ENCODE data around the gene INF2. TPM values are rescaled to one million over a fixed set of nuclear protein-coding genes. Genes with fewer than 3 reads are reported as not detected.

The INF2 gene
- total RNA-seq, 1 donor from 2014 or later = 126 TPM

DNA sequence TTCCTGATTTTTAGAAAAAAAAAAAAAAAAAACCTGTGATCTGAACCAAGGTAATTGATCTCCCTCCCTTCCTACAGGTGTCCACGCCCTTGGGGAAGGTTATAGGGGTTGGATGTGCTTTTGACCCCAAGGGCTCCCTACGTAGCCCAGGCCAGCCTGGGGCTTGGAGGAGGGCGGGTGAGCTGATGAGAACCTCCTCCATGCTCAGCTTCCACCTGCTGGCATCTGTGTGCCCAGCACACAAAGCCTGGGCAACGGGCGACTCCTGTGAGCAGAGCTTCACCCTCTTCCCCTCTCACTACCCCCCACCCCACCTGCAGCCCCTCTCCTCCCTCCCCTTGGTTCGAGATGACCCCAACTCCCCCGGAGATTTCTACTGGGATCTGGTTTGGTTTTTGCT is 25.3 kb upstream of the INF2 start:
- Histone ChIP-seq H3K4me2 (ENCODE audit: low read length) (no peak overlapping the region), H3K27ac (ENCODE audit: low read depth, low read length) (no peak overlapping the region), H3K4me1 (ENCODE audit: insufficient read depth, low read length) (peaks cover 14% of the 10 kb centered on the region), H3K9ac (ENCODE audit: low read length) (no peak overlapping the region), H3K9me3 (ENCODE audit: insufficient read depth, low read depth, low read length) (no peaks in the 10 kb centered on the region), H3K36me3 (ENCODE audit: insufficient read depth, low read length) (no peaks in the 10 kb centered on the region), H3K79me2 (ENCODE audit: insufficient read depth, low read length) (no peaks in the 10 kb centered on the region), H2AFZ (ENCODE audit: low read depth, low read length) (no peak overlapping the region), H3K4me3 (ENCODE audit: insufficient read depth, low read depth, low read length) (no peak overlapping the region), H3K27me3 (ENCODE audit: insufficient read depth, low read length) (peaks cover 3% of the 10 kb centered on the region), H4K20me1 (ENCODE audit: insufficient read depth, low read length) (no peaks in the 10 kb centered on the region)
- no peaks in the 10 kb centered on the region for H3K27me3 Mint-ChIP-seq (ENCODE audit: low read depth, unreplicated experiment)
- TF ChIP-seq, protein P1, sequence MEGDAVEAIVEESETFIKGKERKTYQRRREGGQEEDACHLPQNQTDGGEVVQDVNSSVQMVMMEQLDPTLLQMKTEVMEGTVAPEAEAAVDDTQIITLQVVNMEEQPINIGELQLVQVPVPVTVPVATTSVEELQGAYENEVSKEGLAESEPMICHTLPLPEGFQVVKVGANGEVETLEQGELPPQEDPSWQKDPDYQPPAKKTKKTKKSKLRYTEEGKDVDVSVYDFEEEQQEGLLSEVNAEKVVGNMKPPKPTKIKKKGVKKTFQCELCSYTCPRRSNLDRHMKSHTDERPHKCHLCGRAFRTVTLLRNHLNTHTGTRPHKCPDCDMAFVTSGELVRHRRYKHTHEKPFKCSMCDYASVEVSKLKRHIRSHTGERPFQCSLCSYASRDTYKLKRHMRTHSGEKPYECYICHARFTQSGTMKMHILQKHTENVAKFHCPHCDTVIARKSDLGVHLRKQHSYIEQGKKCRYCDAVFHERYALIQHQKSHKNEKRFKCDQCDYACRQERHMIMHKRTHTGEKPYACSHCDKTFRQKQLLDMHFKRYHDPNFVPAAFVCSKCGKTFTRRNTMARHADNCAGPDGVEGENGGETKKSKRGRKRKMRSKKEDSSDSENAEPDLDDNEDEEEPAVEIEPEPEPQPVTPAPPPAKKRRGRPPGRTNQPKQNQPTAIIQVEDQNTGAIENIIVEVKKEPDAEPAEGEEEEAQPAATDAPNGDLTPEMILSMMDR (IDR thresholded peaks at IDR 0.05; ENCODE audit: insufficient read depth, low read depth, low read length) = no peak
- no peak for TF ChIP-seq EZH2 (IDR thresholded peaks at IDR 0.05; ENCODE audit: insufficient read depth, low read length)
- DNase-seq (ENCODE audit: low read depth) = no peak
- no peak for FAIRE-seq
- H3K27ac Mint-ChIP-seq (ENCODE audit: unreplicated experiment) = no peak overlapping the region
- peaks cover 7% of the 10 kb centered on the region for H3K9me3 Mint-ChIP-seq (ENCODE audit: unreplicated experiment)
- no peak overlapping the region for H3K4me3 Mint-ChIP-seq (ENCODE audit: unreplicated experiment)
- H3K36me3 Mint-ChIP-seq (ENCODE audit: low read depth, unreplicated experiment) = peaks cover 2% of the 10 kb centered on the region
- H3K4me1 Mint-ChIP-seq (ENCODE audit: low read depth, unreplicated experiment) = peaks cover 3% of the 10 kb centered on the region

DNA sequence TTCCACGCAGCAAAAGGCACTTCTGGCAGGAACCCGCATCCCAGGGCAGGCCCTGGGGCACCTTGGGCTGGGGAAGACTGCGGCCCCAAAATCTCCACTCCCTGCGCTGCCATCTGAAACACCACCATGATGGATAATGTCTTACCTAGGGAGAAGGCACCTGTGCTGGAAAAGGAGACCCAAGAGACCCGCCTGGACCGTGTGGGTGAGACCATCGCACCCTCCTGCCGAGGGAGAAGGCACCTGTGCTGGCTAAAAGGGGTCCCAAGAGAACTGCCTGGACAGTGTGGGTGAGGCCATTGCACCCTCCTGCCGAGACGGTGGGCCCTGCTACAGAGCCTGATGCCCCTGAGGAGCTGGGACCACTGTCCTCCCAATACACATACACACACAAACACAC is 24.8 kb upstream of the INF2 start:
- Histone ChIP-seq H3K27me3 (ENCODE audit: insufficient read depth, low read length) (peaks cover 3% of the 10 kb centered on the region), H3K36me3 (ENCODE audit: insufficient read depth, low read length) (no peaks in the 10 kb centered on the region), H3K4me2 (ENCODE audit: low read length) (no peak overlapping the region), H3K4me3 (ENCODE audit: insufficient read depth, low read depth, low read length) (no peak overlapping the region), H3K9me3 (ENCODE audit: insufficient read depth, low read depth, low read length) (no peaks in the 10 kb centered on the region), H4K20me1 (ENCODE audit: insufficient read depth, low read length) (no peaks in the 10 kb centered on the region), H3K79me2 (ENCODE audit: insufficient read depth, low read length) (no peaks in the 10 kb centered on the region), H3K9ac (ENCODE audit: low read length) (no peak overlapping the region), H3K4me1 (ENCODE audit: insufficient read depth, low read length) (peaks cover 14% of the 10 kb centered on the region), H3K27ac (ENCODE audit: low read depth, low read length) (no peak overlapping the region), H2AFZ (ENCODE audit: low read depth, low read length) (no peak overlapping the region)
- Mint-ChIP-seq H3K9me3 (ENCODE audit: unreplicated experiment) (peaks cover 7% of the 10 kb centered on the region), H3K4me3 (ENCODE audit: unreplicated experiment) (no peak overlapping the region), H3K27me3 (ENCODE audit: low read depth, unreplicated experiment) (no peaks in the 10 kb centered on the region), H3K27ac (ENCODE audit: unreplicated experiment) (no peak overlapping the region), H3K36me3 (ENCODE audit: low read depth, unreplicated experiment) (peaks cover 2% of the 10 kb centered on the region), H3K4me1 (ENCODE audit: low read depth, unreplicated experiment) (peaks cover 3% of the 10 kb centered on the region)
- FAIRE-seq = no peak
- no peak for DNase-seq (ENCODE audit: low read depth)
- TF ChIP-seq, protein P1 (IDR thresholded peaks at IDR 0.05; ENCODE audit: insufficient read depth, low read depth, low read length) = no peak
- TF ChIP-seq EZH2 (IDR thresholded peaks at IDR 0.05; ENCODE audit: insufficient read depth, low read length) = no peak

DNA sequence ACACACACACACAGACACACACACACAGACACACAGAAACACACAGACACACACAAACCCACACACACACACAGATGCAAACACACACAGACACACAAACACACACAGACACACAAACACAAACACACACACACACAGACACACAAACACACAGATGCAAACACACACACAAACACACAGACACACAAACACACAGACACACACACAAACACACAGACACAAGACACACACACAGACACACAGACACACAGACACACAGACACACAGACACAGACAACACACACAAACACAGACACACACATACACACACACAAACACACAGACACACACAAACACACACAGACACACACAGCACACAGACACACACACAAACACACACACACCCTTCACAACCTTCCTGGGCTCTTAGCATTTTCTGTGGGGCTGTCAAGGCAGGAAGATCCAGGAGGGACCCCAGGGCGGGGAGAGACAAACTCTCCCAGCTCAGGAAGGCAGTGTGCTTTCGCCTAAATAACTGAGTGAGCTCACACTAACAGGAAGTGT is 24.2 kb upstream of the INF2 start:
- DNase-seq (ENCODE audit: low read depth) (no peak), FAIRE-seq (peak; percentile 37)
- Histone ChIP-seq H2AFZ (ENCODE audit: low read depth, low read length) (peak overlapping the region; percentile 81), H3K9me3 (ENCODE audit: insufficient read depth, low read depth, low read length) (no peaks in the 10 kb centered on the region), H3K9ac (ENCODE audit: low read length) (peak overlapping the region; percentile 28), H3K27me3 (ENCODE audit: insufficient read depth, low read length) (peaks cover 3% of the 10 kb centered on the region), H3K27ac (ENCODE audit: low read depth, low read length) (no peak overlapping the region), H3K79me2 (ENCODE audit: insufficient read depth, low read length) (no peaks in the 10 kb centered on the region), H4K20me1 (ENCODE audit: insufficient read depth, low read length) (no peaks in the 10 kb centered on the region), H3K4me1 (ENCODE audit: insufficient read depth, low read length) (peaks cover 14% of the 10 kb centered on the region), H3K4me2 (ENCODE audit: low read length) (peak overlapping the region; percentile 37), H3K36me3 (ENCODE audit: insufficient read depth, low read length) (no peaks in the 10 kb centered on the region), H3K4me3 (ENCODE audit: insufficient read depth, low read depth, low read length) (no peak overlapping the region)
- peaks cover 7% of the 10 kb centered on the region for H3K9me3 Mint-ChIP-seq (ENCODE audit: unreplicated experiment)
- H3K4me3 Mint-ChIP-seq (ENCODE audit: unreplicated experiment) = no peak overlapping the region
- no peak for TF ChIP-seq EZH2 (IDR thresholded peaks at IDR 0.05; ENCODE audit: insufficient read depth, low read length)
- H3K27ac Mint-ChIP-seq (ENCODE audit: unreplicated experiment) = peak overlapping the region; percentile 1
- H3K36me3 Mint-ChIP-seq (ENCODE audit: low read depth, unreplicated experiment) = peaks cover 2% of the 10 kb centered on the region
- peaks cover 3% of the 10 kb centered on the region for H3K4me1 Mint-ChIP-seq (ENCODE audit: low read depth, unreplicated experiment)
- no peaks in the 10 kb centered on the region for H3K27me3 Mint-ChIP-seq (ENCODE audit: low read depth, unreplicated experiment)
